Nephron progenitor cell (in vitro differentiated cells): ENCODE results near the gene SPTBN4.

Experiments
- DNase-seq: peaks from one replicate; pipeline ENCODE4 v3.0.0; 2021
- H3K27ac Mint-ChIP-seq: 2 replicates; pipeline ENCODE4 v1.8.0; 2021; ENCODE audit warnings: mild to moderate bottlenecking, moderate library complexity, mixed read lengths
- H3K27me3 Mint-ChIP-seq: 2 replicates; pipeline ENCODE4 v1.8.0; 2021; ENCODE audit warnings: mild to moderate bottlenecking, low read depth, mixed read lengths; ENCODE audit not compliant: poor library complexity
- H3K36me3 Mint-ChIP-seq: 2 replicates; pipeline ENCODE4 v1.8.0; 2021; ENCODE audit warnings: low read depth, mixed read lengths
- H3K4me1 Mint-ChIP-seq: 2 replicates; pipeline ENCODE4 v1.8.0; 2021; ENCODE audit warnings: mixed read lengths
- H3K4me3 Mint-ChIP-seq: 2 replicates; pipeline ENCODE4 v1.8.0; 2021; ENCODE audit warnings: mild to moderate bottlenecking, moderate library complexity, mixed read lengths
- H3K9me3 Mint-ChIP-seq: 2 replicates; pipeline ENCODE4 v1.8.0; 2021; ENCODE audit warnings: mild to moderate bottlenecking, moderate library complexity, mixed read lengths
- CTCF ChIP-seq: fragments of 200-600 bp; sonication (generic); IDR thresholded peaks from 2 replicates; pipeline ENCODE4 v1.5.0; 2021; ENCODE audit warnings: antibody characterized with exemption

Gene SPTBN4

GRCh38 chr19:40523322-40524047, 56.7 kb downstream of the SPTBN4 start:
- Mint-ChIP-seq H3K36me3 (no peaks in the 10 kb centered on the region), H3K9me3 (peaks cover 8% of the 10 kb centered on the region), H3K27me3 (peaks cover 68% of the 10 kb centered on the region), H3K4me3 (peak overlapping the region; percentile 45), H3K27ac (no peak overlapping the region), H3K4me1 (peaks cover 19% of the 10 kb centered on the region)
- TF ChIP-seq CTCF, result peak; percentile 74
- peak; percentile 72 for DNase-seq

- peaks cover 22% of the 10 kb centered on the region for H3K4me1 Mint-ChIP-seq
- H3K9me3 Mint-ChIP-seq, result peaks cover 8% of the 10 kb centered on the region
- H3K27ac Mint-ChIP-seq, result no peak overlapping the region
- no peak for TF ChIP-seq CTCF
- DNase-seq, result no peak
- H3K4me3 Mint-ChIP-seq, result no peak overlapping the region
- no peaks in the 10 kb centered on the region for H3K36me3 Mint-ChIP-seq
- peaks cover 61% of the 10 kb centered on the region for H3K27me3 Mint-ChIP-seq
Measured at GRCh38 chr19:40524133-40524549, 57.3 kb downstream of the SPTBN4 start.

- Mint-ChIP-seq H3K9me3 (peaks cover 8% of the 10 kb centered on the region), H3K36me3 (no peaks in the 10 kb centered on the region), H3K27ac (no peak overlapping the region), H3K4me1 (peaks cover 25% of the 10 kb centered on the region), H3K27me3 (peaks cover 56% of the 10 kb centered on the region), H3K4me3 (no peak overlapping the region)
- no peak for DNase-seq
- TF ChIP-seq CTCF, result no peak
Measured at GRCh38 chr19:40524655-40525054, 57.9 kb downstream of the SPTBN4 start.

- no peak overlapping the region for H3K27ac Mint-ChIP-seq
- no peak overlapping the region for H3K4me3 Mint-ChIP-seq
- peaks cover 53% of the 10 kb centered on the region for H3K27me3 Mint-ChIP-seq
- peaks cover 3% of the 10 kb centered on the region for H3K9me3 Mint-ChIP-seq
- H3K4me1 Mint-ChIP-seq, result peaks cover 30% of the 10 kb centered on the region
- DNase-seq, result no peak
- no peak for TF ChIP-seq CTCF
- no peaks in the 10 kb centered on the region for H3K36me3 Mint-ChIP-seq
Measured at GRCh38 chr19:40525234-40526051, 58.6 kb downstream of the SPTBN4 start.

- Mint-ChIP-seq H3K27me3 (peaks cover 50% of the 10 kb centered on the region), H3K27ac (no peak overlapping the region)
Measured at GRCh38 chr19:40528078-40528477, 61.3 kb downstream of the SPTBN4 start.

More at GRCh38 chr19:40528078-40528477, 61.3 kb downstream of the SPTBN4 start:
- no peak for DNase-seq
- Mint-ChIP-seq H3K4me1 (peaks cover 41% of the 10 kb centered on the region), H3K4me3 (no peak overlapping the region), H3K36me3 (no peaks in the 10 kb centered on the region), H3K9me3 (no peaks in the 10 kb centered on the region)
- TF ChIP-seq CTCF, result no peak
